Endothelial cell of umbilical vein (primary cell): Measurements from ENCODE around the gene OR8B12. TPM values are rescaled to one million over a fixed set of nuclear protein-coding genes. Genes with fewer than 3 reads are reported as not detected.

Experiments used
- BruUV-seq: library from RNA; stranded (reverse); fragments of 400-500 nt; replicated peaks from 2 replicates; lab custom pipeline; 2021; lab: Mats Ljungman, UMichigan
- CTCF ChIA-PET: fragments of 300-600, 350-600 bp; sonication (Branson Sonifier 250); formaldehyde crosslinking; loops from one replicate; lab custom pipeline; 2021; ENCODE audit warnings: antibody characterized with exemption, inconsistent platforms; lab: Charles Lee
- POLR2A ChIA-PET: fragments of 300-600, 350-600 bp; sonication (Branson Sonifier 250); formaldehyde crosslinking; loops from one replicate; lab custom pipeline; 2021; ENCODE audit warnings: antibody characterized with exemption, inconsistent platforms; lab: Charles Lee
- DNase-seq: peaks from one replicate; pipeline ENCODE4 v3.0.0-alpha.2; 2011; ENCODE audit warnings: low read depth, low spot score
- FAIRE-seq: peaks from 2 replicates; lab custom pipeline; 2011; peaks lifted over from hg19 to GRCh38; lab: Jason Lieb, UNC
- H2AFZ ChIP-seq: 2 replicates; pipeline ENCODE4 v1.6.0; 2012; ENCODE audit warnings: low read depth, low read length, control low read depth, inconsistent platforms
- H3K27ac ChIP-seq: 2 replicates; pipeline ENCODE4 v1.5.1; 2011; ENCODE audit warnings: low read depth, mild to moderate bottlenecking, control low read depth, low read length, moderate library complexity; ENCODE audit not compliant: insufficient read depth
- H3K27me3 ChIP-seq, 2 experiments: 2 replicates each; pipeline versions ENCODE4 v1.6.0 to v1.6.1; 2011; ENCODE audit warnings: low read length in 2 of 2, mixed read lengths in 1 of 2; ENCODE audit not compliant: control insufficient read depth in 2 of 2, insufficient read depth in 2 of 2
- H3K36me3 ChIP-seq, 2 experiments: 2 replicates in 1 of 2; 3 replicates in 1 of 2; pipeline ENCODE4 v1.5.1; 2011; ENCODE audit warnings: low read length in 2 of 2, mild to moderate bottlenecking in 1 of 2, moderate library complexity in 1 of 2; ENCODE audit not compliant: control insufficient read depth in 2 of 2, insufficient read depth in 2 of 2; ENCODE audit errors: extremely low read depth in 1 of 2
- H3K4me1 ChIP-seq: 3 replicates; pipeline ENCODE4 v1.5.1; 2011; ENCODE audit warnings: mild to moderate bottlenecking, low read length; ENCODE audit not compliant: control insufficient read depth, insufficient read depth; ENCODE audit errors: extremely low read depth
- H3K4me2 ChIP-seq: 2 replicates; pipeline ENCODE4 v1.6.1; 2011; ENCODE audit warnings: low read length, control low read depth, mixed read lengths; ENCODE audit not compliant: insufficient read depth
- H3K4me3 ChIP-seq, 3 experiments: fragments of 200-600 bp in 1 of 3; sonication (generic), shearing (Covaris generic) in 1 of 3; replicated peaks in 1 of 3; 2 replicates each; pipeline ENCODE4 v1.5.1; 2011 to 2016; ENCODE audit warnings: control low read depth in 3 of 3, low read length in 3 of 3, mild to moderate bottlenecking in 2 of 3, inconsistent platforms in 1 of 3, low read depth in 1 of 3, moderate library complexity in 1 of 3; ENCODE audit not compliant: insufficient read depth in 1 of 3
- H3K79me2 ChIP-seq: 2 replicates; pipeline ENCODE4 v1.6.0; 2012; ENCODE audit warnings: low read length, inconsistent platforms; ENCODE audit not compliant: control insufficient read depth, insufficient read depth
- H3K9ac ChIP-seq: replicated peaks from 2 replicates; pipeline ENCODE3; 2011; ENCODE audit warnings: low read length, control low read depth; ENCODE audit not compliant: insufficient read depth; ENCODE audit errors: extremely low read depth
- H3K9me1 ChIP-seq: replicated peaks from 3 replicates; pipeline ENCODE4 v1.6.0; 2011; ENCODE audit warnings: mild to moderate bottlenecking, low read length; ENCODE audit not compliant: control insufficient read depth, insufficient read depth; ENCODE audit errors: extremely low read depth
- H3K9me3 ChIP-seq: replicated peaks from 2 replicates; pipeline ENCODE4 v1.5.1; 2012; ENCODE audit warnings: low read length, inconsistent platforms; ENCODE audit not compliant: control insufficient read depth, insufficient read depth
- H4K20me1 ChIP-seq: replicated peaks from 2 replicates; pipeline ENCODE3; 2011; ENCODE audit warnings: mild to moderate bottlenecking, low read length; ENCODE audit not compliant: control insufficient read depth, insufficient read depth; ENCODE audit errors: extremely low read depth
- EZH2 ChIP-seq: IDR thresholded peaks from 2 replicates; pipeline ENCODE4 v1.6.1; 2012; ENCODE audit warnings: borderline replicate concordance, low read depth, mild to moderate bottlenecking, moderate library complexity, low read length, inconsistent platforms; ENCODE audit not compliant: severe bottlenecking
- FOS ChIP-seq: IDR thresholded peaks from 2 replicates; pipeline ENCODE4 v1.6.1; 2011; ENCODE audit warnings: mild to moderate bottlenecking, low read length, moderate library complexity, borderline replicate concordance; ENCODE audit not compliant: insufficient read depth
- JUN ChIP-seq: IDR thresholded peaks from 2 replicates; pipeline ENCODE4 v1.6.1; 2011; ENCODE audit warnings: borderline replicate concordance, low read depth; ENCODE audit not compliant: insufficient read length, insufficient read depth
- MYC ChIP-seq: IDR thresholded peaks from one replicate; pipeline ENCODE4 v1.6.1; 2011; ENCODE audit warnings: mild to moderate bottlenecking, low read depth, low read length
- POLR2A ChIP-seq: IDR thresholded peaks from 2 replicates; pipeline ENCODE4 v1.6.1; 2012; ENCODE audit warnings: low read depth, mild to moderate bottlenecking, control low read depth, low read length
- dilution Hi-C: fragments of 300-500 bp; cut with MboI; formaldehyde crosslinking; loops from one replicate; pipeline ENCODE4 v1.15.0; 2019; ENCODE audit warnings: low sequenced_read_pairs; ENCODE audit not compliant: extremely low pct_ligation_motif_present
- intact Hi-C: fragments of 100-400 bp; cut with micrococcal nuclease; formaldehyde crosslinking; loops from one replicate; pipeline ENCODE4 v1.10.0; 2022
- polyA plus RNA-seq, 4 experiments: library from polyadenylated mRNA; depleted of rRNA in 3 of 4; stranded (reverse) in 3 of 4; unstranded in 1 of 4; fragments of >200 nt; gene quantifications; 2 replicates each; pipeline versions ENCODE4 v1.2.1 to v1.2.3, GENCODE V29; 2011 to 2012; ENCODE audit warnings: missing spikeins in 1 of 4
- small RNA-seq: library from RNA; depleted of rRNA; stranded (forward); fragments of <200 nt; gene quantifications from one replicate; pipeline ENCODE3, GENCODE V24; 2012; ENCODE audit warnings: low replicate concordance, low read depth; ENCODE audit not compliant: insufficient read depth, insufficient read length
- total RNA-seq: library from RNA; stranded (reverse); gene quantifications from 2 replicates; pipeline ENCODE4 v1.2.3, GENCODE V29; 2021
- TF ChIP-seq, protein P1 (sequence below), 2 donors: IDR thresholded peaks; 1 replicate in 1 of 2; 2 replicates in 1 of 2; pipeline ENCODE4 v1.5.1; 2011; ENCODE audit warnings: low read length in 2 of 2, mild to moderate bottlenecking in 2 of 2, moderate library complexity in 2 of 2, control low read depth in 1 of 2, inconsistent platforms in 1 of 2, low read depth in 1 of 2; ENCODE audit not compliant: insufficient read depth in 1 of 2; ENCODE audit errors: extremely low read depth in 1 of 2

The OR8B12 gene
- total and polyA plus RNA-seq, 2 donors (not counting 3 experiments of a cell fraction or from before 2014, with no cell fraction given) = not detected

GRCh38 chr11:124493016-124493655, 50.3 kb downstream of the OR8B12 start:
- ChIA-PET CTCF (no interaction called here), POLR2A (no interaction called here)
- H3K4me3 ChIP-seq = no peak overlapping the region
- no peak overlapping the region for H3K4me2 ChIP-seq
- TF ChIP-seq FOS (no peak), MYC (no peak), JUN (no peak), EZH2 (no peak), POLR2A (no peak)
- TF ChIP-seq, protein P1, sequence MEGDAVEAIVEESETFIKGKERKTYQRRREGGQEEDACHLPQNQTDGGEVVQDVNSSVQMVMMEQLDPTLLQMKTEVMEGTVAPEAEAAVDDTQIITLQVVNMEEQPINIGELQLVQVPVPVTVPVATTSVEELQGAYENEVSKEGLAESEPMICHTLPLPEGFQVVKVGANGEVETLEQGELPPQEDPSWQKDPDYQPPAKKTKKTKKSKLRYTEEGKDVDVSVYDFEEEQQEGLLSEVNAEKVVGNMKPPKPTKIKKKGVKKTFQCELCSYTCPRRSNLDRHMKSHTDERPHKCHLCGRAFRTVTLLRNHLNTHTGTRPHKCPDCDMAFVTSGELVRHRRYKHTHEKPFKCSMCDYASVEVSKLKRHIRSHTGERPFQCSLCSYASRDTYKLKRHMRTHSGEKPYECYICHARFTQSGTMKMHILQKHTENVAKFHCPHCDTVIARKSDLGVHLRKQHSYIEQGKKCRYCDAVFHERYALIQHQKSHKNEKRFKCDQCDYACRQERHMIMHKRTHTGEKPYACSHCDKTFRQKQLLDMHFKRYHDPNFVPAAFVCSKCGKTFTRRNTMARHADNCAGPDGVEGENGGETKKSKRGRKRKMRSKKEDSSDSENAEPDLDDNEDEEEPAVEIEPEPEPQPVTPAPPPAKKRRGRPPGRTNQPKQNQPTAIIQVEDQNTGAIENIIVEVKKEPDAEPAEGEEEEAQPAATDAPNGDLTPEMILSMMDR (IDR thresholded peaks at IDR 0.05; ENCODE audit: extremely low read depth in 1 of 2, insufficient read depth in 1 of 2, low read depth in 1 of 2, low read length in 2 of 2) = no peak
- H3K9ac ChIP-seq = no peak overlapping the region
- no peaks in the 10 kb centered on the region for H4K20me1 ChIP-seq
- DNase-seq (no peak), FAIRE-seq (no peak)
- H3K36me3 ChIP-seq = no peaks in the 10 kb centered on the region
- H3K9me1 ChIP-seq = no peaks in the 10 kb centered on the region
- H3K27ac ChIP-seq = no peak overlapping the region
- H3K27me3 ChIP-seq = peaks cover 0 to 9% of the 10 kb centered on the region in 2 experiments
- BruUV-seq = no TSS peak
- H3K79me2 ChIP-seq = no peaks in the 10 kb centered on the region
- intact Hi-C loops = no loop called here
- no peak overlapping the region for H2AFZ ChIP-seq
- H3K4me1 ChIP-seq = no peaks in the 10 kb centered on the region
- no peaks in the 10 kb centered on the region for H3K9me3 ChIP-seq
- dilution Hi-C loops = no loop called here

Small RNA genes within 50 kb of the gene (small RNA-seq; reads per million reads assigned to genes)
- gene OR8A3P = not detected

Other genes starting within 250 kb of the OR8B12 start
- gene OR8D1, start 229.7 kb downstream of the OR8B12 start, total RNA-seq = not detected in 2 replicates
- gene OR8D1, start 229.7 kb downstream of the OR8B12 start, polyA plus RNA-seq = not detected in 2 replicates
- not detected in 2 replicates for gene OR8D2, start 223.5 kb downstream of the OR8B12 start, total RNA-seq
- gene OR8D2, start 223.5 kb downstream of the OR8B12 start, polyA plus RNA-seq = not detected in 2 replicates
- gene OR8B2, start 159.2 kb downstream of the OR8B12 start, total RNA-seq = not detected in 2 replicates
- not detected in 2 replicates for gene OR8B2, start 159.2 kb downstream of the OR8B12 start, polyA plus RNA-seq
- gene OR8B3, start 144.6 kb downstream of the OR8B12 start, total RNA-seq = not detected in 2 replicates
- gene OR8B3, start 144.6 kb downstream of the OR8B12 start, polyA plus RNA-seq = not detected in 2 replicates
- not detected in 2 replicates for gene OR8B4, start 118.8 kb downstream of the OR8B12 start, total RNA-seq
- not detected in 2 replicates for gene OR8B4, start 118.8 kb downstream of the OR8B12 start, polyA plus RNA-seq
- not detected in 2 replicates for gene OR8B8, start 98.0 kb downstream of the OR8B12 start, total RNA-seq
- not detected in 2 replicates for gene OR8B8, start 98.0 kb downstream of the OR8B12 start, polyA plus RNA-seq
- gene OR8A1, start 26.3 kb upstream of the OR8B12 start, total RNA-seq = not detected in 2 replicates
- gene OR8A1, start 26.3 kb upstream of the OR8B12 start, polyA plus RNA-seq = not detected in 2 replicates
- gene PANX3, start 67.8 kb upstream of the OR8B12 start, total RNA-seq = not detected in 2 replicates
- not detected in 2 replicates for gene PANX3, start 67.8 kb upstream of the OR8B12 start, polyA plus RNA-seq
- 29.6 and 34.4 TPM in 2 replicates for gene TBRG1, start 79.2 kb upstream of the OR8B12 start, total RNA-seq
- gene TBRG1, start 79.2 kb upstream of the OR8B12 start, polyA plus RNA-seq = 22.4 and 24.3 TPM in 2 replicates
- 15.1 and 16.9 TPM in 2 replicates for gene SIAE, start 130.1 kb upstream of the OR8B12 start, total RNA-seq
- 22.1 and 23.9 TPM in 2 replicates for gene SIAE, start 130.1 kb upstream of the OR8B12 start, polyA plus RNA-seq
- 4.7 and 6.1 TPM in 2 replicates for gene SPA17, start 130.2 kb upstream of the OR8B12 start, total RNA-seq
- 2.8 and 3.9 TPM in 2 replicates for gene SPA17, start 130.2 kb upstream of the OR8B12 start, polyA plus RNA-seq
- gene NRGN, start 196.3 kb upstream of the OR8B12 start, total RNA-seq = 30.9 and 33.5 TPM in 2 replicates
- gene NRGN, start 196.3 kb upstream of the OR8B12 start, polyA plus RNA-seq = 29.1 and 31.5 TPM in 2 replicates
- 3.6 and 7.0 TPM in 2 replicates for gene VSIG2, start 208.6 kb upstream of the OR8B12 start, total RNA-seq
- gene VSIG2, start 208.6 kb upstream of the OR8B12 start, polyA plus RNA-seq = 0.94 and 1.2 TPM in 2 replicates
- gene ESAM, start 218.6 kb upstream of the OR8B12 start, total RNA-seq = 273 and 303 TPM in 2 replicates
- 383 and 451 TPM in 2 replicates for gene ESAM, start 218.6 kb upstream of the OR8B12 start, polyA plus RNA-seq